HCT116 (cell line): ENCODE measurements around the gene SLC25A17. TPM values are rescaled to one million over a fixed set of nuclear protein-coding genes. Genes with fewer than 3 reads are reported as not detected.

Experiments
- ATAC-seq: fragments of 200-7000 bp; cut with Tn5 transposase; 2 replicates; pipeline ENCODE4 v1.9.1; 2020; ENCODE audit warnings: mild to moderate bottlenecking, moderate library complexity
- BruUV-seq: library from RNA; stranded (reverse); fragments of 400-500 nt; replicated peaks from 2 replicates; lab custom pipeline; 2021; lab: Mats Ljungman, UMichigan
- CTCF ChIA-PET: fragments of 300-600 bp; sonication (Branson Sonifier 250); formaldehyde crosslinking; loops from one replicate; lab custom pipeline; 2021; ENCODE audit warnings: antibody characterized with exemption; lab: Charles Lee
- POLR2A ChIA-PET: fragments of 300-600, 350-600 bp; sonication (Branson Sonifier 250); formaldehyde crosslinking; loops from one replicate; lab custom pipeline; 2021; ENCODE audit warnings: antibody characterized with exemption; lab: Charles Lee
- RAD21 ChIA-PET, 2 experiments: fragments of 300-600 bp; sonication (Branson Sonifier 250); formaldehyde crosslinking; loops; one replicate each; lab custom pipeline; 2023; ENCODE audit warnings: low total read pairs in 2 of 2; ENCODE audit not compliant: uncharacterized antibody in 2 of 2, unreplicated experiment in 2 of 2, low non-redundant PET in 1 of 2; lab: Charles Lee
- DNase-seq: peaks from one replicate; pipeline ENCODE4 v3.0.0-alpha.2; 2010; ENCODE audit warnings: low read depth, low spot score
- H2AFZ ChIP-seq: fragments of 200-600 bp; shearing (Covaris generic), sonication (generic); 2 replicates; pipeline ENCODE4 v1.6.1; 2017; ENCODE audit warnings: low read depth, mixed run types, mixed read lengths, antibody characterized with exemption, low read length; ENCODE audit not compliant: poor library complexity, severe bottlenecking
- H3K27ac ChIP-seq: 2 replicates; pipeline ENCODE4 v1.5.1; 2012; ENCODE audit warnings: low read depth, low read length
- H3K27me3 ChIP-seq: fragments of 200-600 bp; sonication (generic); 2 replicates; pipeline ENCODE4 v1.6.1; 2016; ENCODE audit warnings: mixed run types, low read length, mixed read lengths; ENCODE audit not compliant: insufficient read depth
- H3K36me3 ChIP-seq, 2 experiments: fragments of 200-500 bp in 1 of 2; fragments of 200-600 bp in 1 of 2; sonication (Bioruptor generic) in 1 of 2; sonication (generic) in 1 of 2; 2 replicates each; pipeline versions ENCODE4 v1.5.1 to v1.6.1; 2014 to 2016; ENCODE audit warnings: low read length in 2 of 2, inconsistent platforms in 1 of 2, mixed read lengths in 1 of 2, mixed run types in 1 of 2; ENCODE audit not compliant: insufficient read depth in 2 of 2, control insufficient read depth in 1 of 2
- H3K4me1 ChIP-seq, 2 experiments: fragments of 200-600 bp in 1 of 2; sonication (generic) in 1 of 2; 2 replicates each; pipeline versions ENCODE4 v1.5.1 to v1.6.1; 2012 to 2017; ENCODE audit warnings: low read length in 2 of 2, inconsistent platforms in 1 of 2, mild to moderate bottlenecking in 1 of 2, mixed read lengths in 1 of 2, mixed run types in 1 of 2, moderate library complexity in 1 of 2; ENCODE audit not compliant: insufficient read depth in 2 of 2, control insufficient read depth in 1 of 2
- H3K4me2 ChIP-seq: fragments of 200-600 bp; sonication (generic); 2 replicates; pipeline ENCODE4 v1.6.1; 2017; ENCODE audit warnings: mixed run types, low read length, mixed read lengths
- H3K4me3 ChIP-seq, 2 experiments: fragments of 200-600 bp in 1 of 2; sonication (generic) in 1 of 2; replicated peaks in 1 of 2; 2 replicates each; pipeline ENCODE4 v1.5.1; 2011 to 2016; ENCODE audit warnings: low read length in 2 of 2, control low read depth in 1 of 2, low read depth in 1 of 2, mild to moderate bottlenecking in 1 of 2, mixed read lengths in 1 of 2, mixed run types in 1 of 2
- H3K79me2 ChIP-seq: fragments of 200-600 bp; sonication (generic); 2 replicates; pipeline ENCODE4 v1.6.1; 2017; ENCODE audit warnings: mild to moderate bottlenecking, mixed run types, low read length, moderate library complexity, mixed read lengths; ENCODE audit not compliant: insufficient read depth
- H3K9ac ChIP-seq: fragments of 200-600 bp; sonication (generic); 2 replicates; pipeline ENCODE4 v1.6.1; 2016; ENCODE audit warnings: low read length, mixed read lengths
- H3K9me2 ChIP-seq: fragments of 200-600 bp; sonication (generic), shearing (Covaris generic); 2 replicates; pipeline ENCODE4 v1.6.1; 2017; ENCODE audit warnings: mixed run types, mild to moderate bottlenecking, moderate library complexity; ENCODE audit not compliant: insufficient read depth
- H3K9me3 ChIP-seq, 2 experiments: fragments of 200-500 bp in 1 of 2; fragments of 200-600 bp in 1 of 2; sonication (Bioruptor generic) in 1 of 2; sonication (generic) in 1 of 2; 2 replicates each; pipeline ENCODE4 v1.6.1; 2014 to 2017; ENCODE audit warnings: low read length in 2 of 2, mixed read lengths in 2 of 2, inconsistent platforms in 1 of 2, low read depth in 1 of 2, mild to moderate bottlenecking in 1 of 2, mixed run types in 1 of 2, moderate library complexity in 1 of 2; ENCODE audit not compliant: control insufficient read depth in 1 of 2, insufficient read depth in 1 of 2
- H4K20me1 ChIP-seq: fragments of 200-600 bp; sonication (generic), shearing (Covaris generic); 2 replicates; pipeline ENCODE4 v1.6.1; 2017; ENCODE audit warnings: mixed run types, mild to moderate bottlenecking, moderate library complexity; ENCODE audit not compliant: insufficient read depth
- CEBPB ChIP-seq: IDR thresholded peaks from 2 replicates; pipeline ENCODE4 v1.6.1; 2012; ENCODE audit warnings: low read depth
- ELF1 ChIP-seq: IDR thresholded peaks from 2 replicates; pipeline ENCODE4 v1.6.1; 2012; ENCODE audit warnings: low read depth, borderline replicate concordance
- EZH2phosphoT487 ChIP-seq: fragments of 200-600 bp; IDR thresholded peaks from 2 replicates; pipeline ENCODE4 v1.6.1; 2018; ENCODE audit warnings: antibody characterized with exemption, borderline replicate concordance
- FOSL1 ChIP-seq: IDR thresholded peaks from 2 replicates; pipeline ENCODE4 v1.6.1; 2012; ENCODE audit warnings: low read depth
- POLR2A ChIP-seq: IDR thresholded peaks from 2 replicates; pipeline ENCODE4 v1.7.0; 2011; ENCODE audit warnings: borderline replicate concordance; ENCODE audit not compliant: insufficient read depth, insufficient read length; ENCODE audit errors: extremely low read depth
- POLR2AphosphoS5 ChIP-seq: IDR thresholded peaks from 2 replicates; pipeline ENCODE4 v1.6.1; 2011; ENCODE audit warnings: mild to moderate bottlenecking, low read depth, low read length, moderate library complexity
- RAD21 ChIP-seq: IDR thresholded peaks from 2 replicates; pipeline ENCODE4 v1.6.1; 2012; ENCODE audit warnings: low read depth, mild to moderate bottlenecking
- SP1 ChIP-seq: IDR thresholded peaks from 2 replicates; pipeline ENCODE4 v1.6.1; 2012; ENCODE audit warnings: low read depth
- ZFX ChIP-seq: fragments of 450-650 bp; IDR thresholded peaks from 2 replicates; pipeline ENCODE4 v1.6.1; 2017
- ZNF274 ChIP-seq: fragments of 200-500 bp; sonication (Bioruptor generic); IDR thresholded peaks from 2 replicates; pipeline ENCODE4 v1.6.1; 2014; ENCODE audit warnings: mild to moderate bottlenecking, low read depth, low read length, inconsistent platforms
- intact Hi-C: fragments of 100-400 bp; cut with micrococcal nuclease; formaldehyde crosslinking; loops from 2 replicates; pipeline ENCODE4 v1.10.0; 2022
- total RNA-seq: library from RNA; stranded (reverse); gene quantifications from one replicate; pipeline ENCODE4 v1.2.1, GENCODE V29; 2021; ENCODE audit not compliant: unreplicated experiment
- TF ChIP-seq, protein P1 (sequence below): IDR thresholded peaks from 2 replicates; pipeline ENCODE4 v1.6.1; 2011; ENCODE audit warnings: mild to moderate bottlenecking, low read length, moderate library complexity; ENCODE audit not compliant: insufficient replicate concordance; ENCODE audit errors: extremely low read depth
- TF ChIP-seq, protein P2 (sequence below): IDR thresholded peaks from 2 replicates; pipeline ENCODE4 v1.6.1; 2012; ENCODE audit warnings: low read depth
- TF ChIP-seq, protein P3 (sequence below): IDR thresholded peaks from 2 replicates; pipeline ENCODE4 v1.6.1; 2012

SLC25A17 gene
- total RNA-seq, 1 experiment from 2014 or later: 16.6 TPM

DNA sequence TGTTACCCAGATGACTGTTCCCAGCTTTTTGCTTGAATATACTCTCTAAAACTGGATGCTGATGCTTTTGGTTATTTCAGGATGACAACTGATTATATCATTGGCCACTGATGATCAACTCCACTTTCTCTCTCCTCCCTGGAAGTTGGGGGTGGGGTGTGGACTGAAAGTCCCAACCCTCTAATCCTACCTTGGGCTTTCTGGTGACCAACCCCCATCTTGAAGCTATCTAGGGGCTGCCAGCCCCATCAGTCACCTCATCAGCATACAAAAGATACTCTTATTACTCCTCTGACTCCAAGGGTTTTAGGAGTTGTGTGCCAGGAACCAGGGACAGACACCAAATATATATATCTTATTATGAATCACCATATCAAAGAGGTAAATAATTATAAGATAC is 69.3 kb downstream of the SLC25A17 start:
- RAD21 ChIA-PET: no interaction called here
- no peak overlapping the region for H3K9ac ChIP-seq
- no peaks in the 10 kb centered on the region for H4K20me1 ChIP-seq
- H3K9me3 ChIP-seq: peaks cover 0 to 5% of the 10 kb centered on the region in 2 experiments; a peak in 1 of 4 replicates
- H3K79me2 ChIP-seq: no peaks in the 10 kb centered on the region
- no peaks in the 10 kb centered on the region for H3K9me2 ChIP-seq
- H3K27me3 ChIP-seq: no peaks in the 10 kb centered on the region
- no peak overlapping the region for H2AFZ ChIP-seq
- no peak overlapping the region for H3K4me3 ChIP-seq
- ATAC-seq: no peak
- CTCF ChIA-PET: interaction anchor here (2.0 kb wide), 1 partner anchor 10 kb away, joined by 5 read pairs; no protein-coding TSS in a partner anchor
- H3K4me1 ChIP-seq: peaks cover 0 to 4% of the 10 kb centered on the region in 2 experiments; a peak in 1 of 4 replicates
- H3K27ac ChIP-seq: no peak overlapping the region
- no peak overlapping the region for H3K4me2 ChIP-seq
- no peak for TF ChIP-seq FOSL1
- intact Hi-C loops: no loop called here
- no TSS peak for BruUV-seq
- H3K36me3 ChIP-seq: no peaks in the 10 kb centered on the region
- POLR2A ChIA-PET: no interaction called here
- no peak for DNase-seq

DNA sequence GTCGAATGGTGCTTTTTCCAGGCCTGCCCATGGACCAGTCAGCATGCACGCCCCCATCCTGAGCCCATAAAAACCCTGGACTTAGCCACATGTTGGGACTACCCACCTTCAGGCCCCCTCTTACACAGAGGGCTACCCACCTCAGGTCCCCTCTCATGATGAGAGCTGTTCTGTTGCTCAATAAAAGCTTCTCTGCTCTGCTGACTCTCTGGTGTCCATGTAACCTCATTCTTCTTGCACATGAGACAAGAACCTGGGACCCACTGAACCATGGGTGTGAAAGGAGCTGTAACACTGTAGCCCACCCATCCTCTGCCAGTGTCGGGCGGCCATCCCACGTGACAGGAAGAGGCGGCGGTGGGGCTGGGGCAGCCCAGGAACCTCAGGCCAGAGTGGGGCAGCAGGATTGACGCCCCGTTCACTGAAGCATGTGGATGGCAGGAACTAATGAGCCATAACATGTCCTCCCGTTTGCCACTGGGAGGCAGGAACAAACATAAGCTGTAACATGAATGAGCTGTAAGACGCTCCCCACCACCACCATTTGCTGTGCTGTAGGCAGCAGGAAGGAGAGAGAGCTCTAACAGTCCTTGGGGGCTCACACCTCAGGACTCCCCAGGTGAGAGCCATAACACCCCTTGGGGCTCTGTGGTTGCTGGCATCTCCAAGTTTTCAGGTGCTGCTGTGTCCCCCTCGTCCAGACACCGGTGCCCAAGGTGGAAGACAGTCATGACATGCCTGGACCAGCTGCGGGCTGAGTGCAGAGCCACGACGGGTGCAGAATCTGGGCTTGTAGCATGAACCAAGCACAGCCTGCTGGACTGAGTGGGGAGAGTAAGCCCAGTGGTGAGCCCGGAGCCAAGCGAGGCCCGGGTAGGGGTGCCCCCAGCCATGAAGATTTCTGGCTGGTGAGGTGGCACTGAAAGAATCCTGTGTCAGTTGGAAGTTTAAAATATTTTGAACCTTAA is 70.5 kb downstream of the SLC25A17 start:
- CTCF ChIA-PET: interaction anchor here (2.0 kb wide), 1 partner anchor 11 kb away, joined by 5 read pairs; no protein-coding TSS in a partner anchor
- POLR2A ChIA-PET: no interaction called here
- TF ChIP-seq FOSL1 (no peak), SP1 (no peak), POLR2AphosphoS5 (no peak), EZH2phosphoT487 (no peak), POLR2A (no peak), ELF1 (no peak), CEBPB (no peak), ZFX (no peak), RAD21 (no peak), ZNF274 (no peak)
- TF ChIP-seq, protein P1, sequence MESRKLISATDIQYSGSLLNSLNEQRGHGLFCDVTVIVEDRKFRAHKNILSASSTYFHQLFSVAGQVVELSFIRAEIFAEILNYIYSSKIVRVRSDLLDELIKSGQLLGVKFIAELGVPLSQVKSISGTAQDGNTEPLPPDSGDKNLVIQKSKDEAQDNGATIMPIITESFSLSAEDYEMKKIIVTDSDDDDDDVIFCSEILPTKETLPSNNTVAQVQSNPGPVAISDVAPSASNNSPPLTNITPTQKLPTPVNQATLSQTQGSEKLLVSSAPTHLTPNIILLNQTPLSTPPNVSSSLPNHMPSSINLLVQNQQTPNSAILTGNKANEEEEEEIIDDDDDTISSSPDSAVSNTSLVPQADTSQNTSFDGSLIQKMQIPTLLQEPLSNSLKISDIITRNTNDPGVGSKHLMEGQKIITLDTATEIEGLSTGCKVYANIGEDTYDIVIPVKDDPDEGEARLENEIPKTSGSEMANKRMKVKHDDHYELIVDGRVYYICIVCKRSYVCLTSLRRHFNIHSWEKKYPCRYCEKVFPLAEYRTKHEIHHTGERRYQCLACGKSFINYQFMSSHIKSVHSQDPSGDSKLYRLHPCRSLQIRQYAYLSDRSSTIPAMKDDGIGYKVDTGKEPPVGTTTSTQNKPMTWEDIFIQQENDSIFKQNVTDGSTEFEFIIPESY: no peak
- TF ChIP-seq, protein P2, sequence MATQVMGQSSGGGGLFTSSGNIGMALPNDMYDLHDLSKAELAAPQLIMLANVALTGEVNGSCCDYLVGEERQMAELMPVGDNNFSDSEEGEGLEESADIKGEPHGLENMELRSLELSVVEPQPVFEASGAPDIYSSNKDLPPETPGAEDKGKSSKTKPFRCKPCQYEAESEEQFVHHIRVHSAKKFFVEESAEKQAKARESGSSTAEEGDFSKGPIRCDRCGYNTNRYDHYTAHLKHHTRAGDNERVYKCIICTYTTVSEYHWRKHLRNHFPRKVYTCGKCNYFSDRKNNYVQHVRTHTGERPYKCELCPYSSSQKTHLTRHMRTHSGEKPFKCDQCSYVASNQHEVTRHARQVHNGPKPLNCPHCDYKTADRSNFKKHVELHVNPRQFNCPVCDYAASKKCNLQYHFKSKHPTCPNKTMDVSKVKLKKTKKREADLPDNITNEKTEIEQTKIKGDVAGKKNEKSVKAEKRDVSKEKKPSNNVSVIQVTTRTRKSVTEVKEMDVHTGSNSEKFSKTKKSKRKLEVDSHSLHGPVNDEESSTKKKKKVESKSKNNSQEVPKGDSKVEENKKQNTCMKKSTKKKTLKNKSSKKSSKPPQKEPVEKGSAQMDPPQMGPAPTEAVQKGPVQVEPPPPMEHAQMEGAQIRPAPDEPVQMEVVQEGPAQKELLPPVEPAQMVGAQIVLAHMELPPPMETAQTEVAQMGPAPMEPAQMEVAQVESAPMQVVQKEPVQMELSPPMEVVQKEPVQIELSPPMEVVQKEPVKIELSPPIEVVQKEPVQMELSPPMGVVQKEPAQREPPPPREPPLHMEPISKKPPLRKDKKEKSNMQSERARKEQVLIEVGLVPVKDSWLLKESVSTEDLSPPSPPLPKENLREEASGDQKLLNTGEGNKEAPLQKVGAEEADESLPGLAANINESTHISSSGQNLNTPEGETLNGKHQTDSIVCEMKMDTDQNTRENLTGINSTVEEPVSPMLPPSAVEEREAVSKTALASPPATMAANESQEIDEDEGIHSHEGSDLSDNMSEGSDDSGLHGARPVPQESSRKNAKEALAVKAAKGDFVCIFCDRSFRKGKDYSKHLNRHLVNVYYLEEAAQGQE: no peak
- TF ChIP-seq, protein P3, sequence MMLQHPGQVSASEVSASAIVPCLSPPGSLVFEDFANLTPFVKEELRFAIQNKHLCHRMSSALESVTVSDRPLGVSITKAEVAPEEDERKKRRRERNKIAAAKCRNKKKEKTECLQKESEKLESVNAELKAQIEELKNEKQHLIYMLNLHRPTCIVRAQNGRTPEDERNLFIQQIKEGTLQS: no peak

More for the DNA sequence above, 70.5 kb downstream of the SLC25A17 start:
- no peaks in the 10 kb centered on the region for H4K20me1 ChIP-seq
- DNase-seq: no peak
- no peaks in the 10 kb centered on the region for H3K36me3 ChIP-seq
- H3K4me3 ChIP-seq: no peak overlapping the region
- no peak overlapping the region for H3K9ac ChIP-seq
- H2AFZ ChIP-seq: no peak overlapping the region
- no peaks in the 10 kb centered on the region for H3K9me2 ChIP-seq
- intact Hi-C loops: no loop called here
- no peak overlapping the region for H3K27ac ChIP-seq
- peaks cover 0 to 5% of the 10 kb centered on the region in 2 experiments; a peak in 1 of 4 replicates for H3K9me3 ChIP-seq
- H3K4me1 ChIP-seq: peaks cover 0 to 4% of the 10 kb centered on the region in 2 experiments; a peak in 1 of 4 replicates
- no peak for ATAC-seq
- RAD21 ChIA-PET: no interaction called here
- no peaks in the 10 kb centered on the region for H3K79me2 ChIP-seq
- H3K27me3 ChIP-seq: no peaks in the 10 kb centered on the region
- H3K4me2 ChIP-seq: no peak overlapping the region
- no TSS peak for BruUV-seq
